Central memory CD4-positive, alpha-beta T cell (primary cell): ENCODE measurements around the gene RREB1.

Experiments used
- DNase-seq: peaks from one replicate; pipeline ENCODE4 v3.0.0; 2022

The RREB1 gene

DNA sequence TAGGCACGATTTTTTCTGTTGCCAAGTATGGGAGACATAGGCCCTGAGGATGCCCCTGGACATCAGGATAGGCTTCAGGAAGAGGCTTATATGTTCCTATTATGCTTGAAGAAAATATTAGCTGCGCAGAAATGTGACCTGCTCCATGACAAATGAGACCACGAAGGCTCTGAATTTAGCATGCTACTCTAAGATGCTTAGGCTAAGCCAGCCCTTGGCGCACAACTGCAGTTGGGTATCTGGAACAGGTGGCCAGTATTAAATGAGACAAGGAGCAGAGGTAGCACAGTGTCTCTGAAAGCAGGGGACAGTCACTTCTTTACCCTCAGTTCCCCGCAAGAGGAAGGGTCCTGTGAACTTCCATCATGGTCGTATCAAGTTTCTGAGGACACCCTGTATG is 90.0 kb downstream of the RREB1 start:
- no peak for DNase-seq

DNA sequence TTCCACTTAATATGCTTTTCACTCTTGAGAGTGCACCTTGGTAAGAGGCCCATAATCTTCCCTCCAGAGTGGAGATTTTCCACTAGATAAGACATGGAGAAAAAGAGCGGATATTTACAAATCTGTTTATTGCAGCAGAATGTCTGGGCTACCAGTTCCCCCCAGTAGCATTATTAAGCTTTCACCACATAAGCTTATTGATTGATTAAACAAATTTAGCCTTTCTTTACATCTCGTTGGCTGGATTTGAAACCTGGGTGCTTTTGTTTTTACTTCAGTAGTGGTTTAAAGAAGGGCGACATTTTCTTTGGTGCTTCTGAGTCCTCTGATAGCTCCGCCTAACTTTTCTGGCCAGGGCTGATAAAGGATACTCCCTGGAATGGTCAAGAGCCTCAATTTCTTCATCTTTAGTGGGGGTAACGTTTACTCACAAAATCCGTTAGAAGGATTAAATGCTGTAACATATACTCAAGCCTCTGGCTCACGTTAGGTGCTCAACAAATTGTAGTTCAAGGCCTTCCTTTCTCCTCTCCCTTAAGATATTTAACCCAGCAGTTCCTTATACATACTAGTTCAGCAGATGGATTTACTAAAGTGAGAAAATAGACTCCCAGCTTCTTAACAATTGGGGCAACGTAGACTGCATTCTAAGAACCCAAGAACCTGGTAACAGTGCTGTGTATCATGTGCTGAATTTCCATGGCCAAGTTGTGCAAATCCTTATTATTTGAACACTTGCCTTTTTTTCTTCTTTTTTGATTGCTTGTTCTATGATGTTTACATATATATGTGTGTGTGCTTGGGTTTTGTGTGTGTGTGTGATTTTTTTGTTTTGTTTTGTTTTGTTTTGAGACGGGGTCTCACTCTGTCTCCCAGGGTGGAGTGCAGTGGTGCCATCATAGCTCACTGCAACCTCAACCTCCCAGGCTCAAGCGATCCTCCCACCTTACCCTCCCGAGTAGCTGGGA is 91.4 kb downstream of the RREB1 start:
- DNase-seq: no peak

DNA sequence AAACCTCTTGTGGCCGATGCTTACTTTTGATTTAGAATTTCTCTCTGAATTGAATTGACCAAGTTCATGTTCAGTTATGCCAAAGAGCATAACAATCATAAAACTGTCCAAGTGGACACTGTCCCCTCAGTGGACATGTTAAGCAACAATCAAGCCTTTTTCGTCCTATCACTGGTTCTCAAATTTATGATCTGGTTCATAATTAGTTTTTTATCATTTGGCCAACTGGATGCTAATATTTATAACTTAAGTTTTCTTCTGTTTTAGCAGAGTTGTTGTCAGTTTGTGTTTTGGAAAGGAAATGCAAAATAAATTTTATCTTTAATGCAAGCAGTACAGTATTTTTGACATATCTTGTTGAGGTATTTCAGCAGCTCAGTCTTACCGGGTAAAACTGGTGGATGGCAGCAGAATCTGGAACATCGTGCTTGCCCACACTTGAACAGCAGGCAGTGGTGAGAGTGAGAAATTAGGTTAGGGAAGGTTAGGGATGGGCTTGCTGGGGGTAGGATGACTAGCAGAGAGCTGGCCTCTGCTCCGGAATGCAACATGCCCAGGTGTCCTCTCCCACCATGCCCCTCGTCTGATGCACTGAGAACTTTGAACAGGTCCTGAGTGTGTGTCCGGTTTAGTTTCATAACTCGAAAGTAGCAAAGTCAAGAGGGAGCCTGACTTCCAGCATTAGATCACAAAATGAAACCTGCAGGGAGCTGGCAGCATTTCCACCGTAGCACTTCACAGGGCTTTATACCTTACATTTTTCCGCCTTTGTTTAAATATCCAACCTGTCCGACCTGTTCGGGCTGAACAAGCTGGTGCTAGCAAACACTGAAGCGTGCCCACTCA is 93.1 kb downstream of the RREB1 start:
- DNase-seq: no peak

DNA sequence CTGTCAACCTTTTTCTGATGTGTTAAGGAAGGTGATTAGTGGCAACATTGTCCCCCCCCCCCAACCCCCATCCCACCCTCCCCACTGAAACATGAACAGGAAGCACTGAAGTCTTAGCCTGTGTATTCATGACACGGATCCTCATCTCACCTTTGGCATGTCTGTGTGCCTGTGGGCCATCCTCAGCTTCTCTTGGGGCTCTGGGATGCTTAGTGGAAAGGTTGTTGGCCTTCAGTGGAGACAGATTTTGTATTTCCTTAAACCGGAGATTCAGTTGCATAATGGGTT is 93.6 kb downstream of the RREB1 start:
- DNase-seq: no peak

DNA sequence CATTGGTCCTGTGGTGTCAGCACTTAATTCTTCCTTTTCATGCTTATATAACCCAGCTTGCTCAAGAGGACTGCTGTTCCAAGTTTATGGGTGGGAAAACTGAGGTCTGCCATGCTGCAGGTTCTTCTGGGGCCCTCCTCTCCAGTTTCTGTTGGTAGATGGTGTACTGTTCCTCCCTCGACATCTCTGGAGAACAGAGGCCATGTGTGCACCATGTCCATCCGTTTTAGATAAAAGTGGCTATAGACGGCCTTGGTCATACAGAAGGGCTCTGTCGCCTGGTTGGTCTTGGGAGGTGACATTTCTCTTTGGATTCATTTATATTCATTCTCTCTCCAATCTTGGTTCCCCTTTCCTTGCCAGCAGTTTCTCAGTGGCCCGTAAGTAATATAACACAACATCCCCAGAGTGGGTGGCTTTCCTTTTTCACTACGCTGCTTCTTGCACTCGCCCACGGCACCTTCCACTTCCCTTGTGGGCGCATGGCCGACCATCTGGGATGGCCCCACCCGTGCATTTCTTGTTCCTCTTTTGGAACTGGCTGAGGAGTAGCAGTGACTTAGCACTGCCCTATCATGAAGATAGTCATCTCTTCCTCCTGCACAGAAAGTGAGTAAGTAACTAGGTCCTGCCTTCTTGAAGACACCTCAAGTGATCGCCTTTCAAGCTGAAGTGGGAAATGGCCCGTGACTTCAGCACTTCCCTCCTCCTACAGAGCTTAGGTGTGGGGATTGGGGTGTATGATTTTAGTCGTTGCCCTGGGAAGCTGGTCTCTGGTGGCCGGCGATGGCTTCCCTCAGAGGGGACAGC is 94.2 kb downstream of the RREB1 start:
- no peak for DNase-seq

DNA sequence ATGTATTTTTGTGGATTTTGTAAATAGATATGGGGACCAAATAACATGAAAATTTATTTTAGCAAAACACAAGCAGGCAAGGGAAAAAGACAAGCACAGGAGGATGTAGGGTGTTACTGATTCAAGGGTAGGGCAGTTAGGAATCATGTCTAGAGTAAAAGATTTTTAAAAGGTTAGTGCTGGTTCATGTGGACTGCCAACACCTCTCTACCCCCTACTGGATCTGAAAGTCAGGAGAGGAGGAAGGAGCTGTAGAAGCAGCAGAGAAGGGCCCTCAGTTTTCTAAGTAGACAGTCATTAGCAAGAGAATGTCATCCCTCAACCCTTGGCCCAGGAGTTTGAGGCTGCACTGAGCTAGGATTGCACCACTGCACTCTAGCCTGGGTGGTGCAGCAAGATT is 95.2 kb downstream of the RREB1 start:
- DNase-seq: no peak

DNA sequence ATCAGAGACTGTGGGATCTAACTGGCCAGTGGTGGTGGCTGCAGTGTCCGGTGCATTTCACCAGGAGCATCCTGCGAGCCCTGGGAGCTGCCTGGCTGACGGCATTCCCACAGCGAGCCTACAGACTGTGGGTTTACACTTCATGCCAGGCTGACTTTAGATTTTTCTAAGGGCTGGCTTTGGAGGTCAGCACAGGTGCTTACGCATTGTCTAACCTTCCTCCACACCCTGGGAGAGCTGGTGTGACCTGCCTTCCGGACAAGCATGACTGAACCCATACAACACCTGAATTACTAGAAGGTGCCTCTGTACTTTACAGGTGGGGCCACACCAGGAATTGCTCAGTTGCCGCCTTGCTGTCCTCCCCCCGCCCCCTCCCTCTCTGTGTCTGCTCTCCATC is 96.2 kb downstream of the RREB1 start:
- DNase-seq: no peak

DNA sequence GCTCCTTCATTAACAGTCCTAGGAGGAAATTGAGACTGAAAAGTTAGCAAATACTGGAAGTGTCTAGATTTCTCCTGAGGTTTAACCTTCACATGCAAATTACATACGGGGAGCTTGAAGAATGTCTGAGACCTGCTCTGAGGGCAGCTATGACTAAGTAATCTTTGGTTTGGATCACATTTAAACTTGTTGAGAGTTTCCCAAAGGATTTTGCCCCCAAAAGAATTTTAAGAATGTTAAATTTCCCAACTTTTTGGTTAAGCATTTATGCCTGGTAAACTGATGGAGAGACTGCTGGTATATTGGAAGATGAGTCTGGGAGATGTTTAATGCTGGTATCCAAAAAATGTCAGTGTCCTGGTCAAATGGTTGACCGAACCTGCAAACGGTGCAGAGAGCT is 97.0 kb downstream of the RREB1 start:
- no peak for DNase-seq

DNA sequence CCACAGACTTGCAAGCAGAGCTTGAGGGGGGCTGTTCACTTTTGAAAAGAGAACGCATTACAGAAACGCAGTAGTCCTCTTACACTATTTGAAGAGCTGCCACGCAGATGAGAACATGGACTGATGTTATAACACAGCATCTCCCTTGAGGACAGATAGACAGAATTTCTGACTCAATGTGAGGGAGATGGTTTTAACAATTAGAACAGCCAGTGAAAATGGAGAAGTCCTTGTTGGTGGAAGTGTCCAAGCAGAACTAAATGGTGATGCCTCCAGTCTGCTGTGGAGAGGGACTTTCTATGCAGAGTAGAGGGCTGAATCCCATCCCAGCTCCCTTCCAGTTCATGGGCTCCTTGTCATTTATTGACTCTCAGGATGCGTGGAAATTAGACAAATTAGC is 100.0 kb downstream of the RREB1 start:
- DNase-seq: no peak

DNA sequence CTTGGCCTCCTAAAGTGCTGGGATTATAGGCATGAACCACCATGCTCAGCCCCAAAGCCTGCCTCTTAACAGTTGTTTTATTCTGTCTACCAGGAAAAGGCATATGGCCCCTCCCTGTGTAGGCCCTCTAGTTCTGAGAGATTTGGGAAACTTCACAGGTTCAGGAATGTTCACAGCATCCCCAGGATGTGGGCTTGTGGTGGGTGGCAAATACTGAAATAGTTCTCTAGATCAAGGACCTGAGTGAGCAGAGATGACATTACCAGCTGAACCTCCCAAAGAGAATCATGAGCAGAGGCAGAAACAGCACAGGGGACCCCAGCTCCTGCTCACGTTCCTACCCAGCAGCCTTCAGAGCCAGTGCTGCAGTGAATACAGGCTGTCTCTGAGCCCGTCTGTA is 105.7 kb downstream of the RREB1 start:
- DNase-seq: no peak

DNA sequence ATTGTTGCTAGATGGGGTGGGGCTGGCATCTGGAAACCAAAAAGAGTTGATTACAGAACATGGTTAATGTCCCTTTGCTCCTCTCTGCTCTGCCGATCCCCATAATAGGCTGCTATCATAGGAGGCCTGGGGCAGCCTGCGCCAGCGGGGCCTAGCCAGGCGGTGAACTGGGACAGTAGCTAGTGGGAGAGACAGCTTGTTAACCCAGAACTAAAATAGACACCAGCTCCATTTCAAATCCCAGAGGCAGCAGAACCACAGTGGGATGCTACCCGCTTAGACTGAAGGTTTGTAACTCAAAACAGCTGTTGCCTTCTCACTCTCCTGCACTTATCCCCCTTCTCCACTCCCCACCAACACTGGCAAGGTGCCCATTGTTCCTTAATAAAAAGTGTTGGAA is 106.7 kb downstream of the RREB1 start:
- DNase-seq: no peak

DNA sequence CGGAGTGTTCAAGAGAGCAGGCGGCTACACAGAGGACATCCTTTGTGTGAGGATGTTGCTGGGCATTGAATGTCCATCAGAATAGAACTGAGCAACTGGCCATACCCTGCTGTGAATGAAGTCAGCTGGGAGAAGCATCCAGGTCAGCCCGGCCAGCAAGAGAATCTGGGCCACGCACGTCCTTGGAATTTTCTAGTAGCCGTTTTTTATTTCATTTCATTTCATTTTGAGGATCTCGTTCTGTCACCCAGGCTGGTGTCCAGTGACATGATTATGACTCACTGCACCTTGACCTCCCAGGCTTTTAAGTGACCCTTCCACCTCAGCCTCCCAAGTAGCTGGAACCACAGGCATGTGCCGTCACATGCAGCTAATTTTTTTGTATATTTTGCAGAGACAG is 107.4 kb downstream of the RREB1 start:
- DNase-seq: no peak

DNA sequence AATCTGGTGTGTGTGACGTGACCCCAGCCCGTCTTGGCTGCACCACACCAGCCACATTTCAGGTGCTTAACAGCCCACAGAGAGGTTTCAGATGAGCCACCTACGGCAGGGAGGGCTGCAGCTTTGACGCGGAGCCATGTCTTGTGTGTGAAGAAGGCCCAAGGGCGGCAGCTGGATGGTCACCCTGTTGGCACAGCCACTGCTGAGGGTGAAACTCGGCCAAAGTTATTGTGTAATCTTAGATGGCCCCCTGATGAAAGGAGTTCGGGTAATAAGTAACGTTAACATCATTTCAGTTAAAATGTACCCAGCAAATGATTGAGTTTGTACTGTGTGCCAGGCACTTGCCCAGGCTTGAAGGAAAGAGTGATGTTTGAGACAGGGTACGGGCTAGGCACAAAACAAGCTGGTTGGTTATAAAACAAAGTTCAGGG is 108.1 kb downstream of the RREB1 start:
- no peak for DNase-seq

DNA sequence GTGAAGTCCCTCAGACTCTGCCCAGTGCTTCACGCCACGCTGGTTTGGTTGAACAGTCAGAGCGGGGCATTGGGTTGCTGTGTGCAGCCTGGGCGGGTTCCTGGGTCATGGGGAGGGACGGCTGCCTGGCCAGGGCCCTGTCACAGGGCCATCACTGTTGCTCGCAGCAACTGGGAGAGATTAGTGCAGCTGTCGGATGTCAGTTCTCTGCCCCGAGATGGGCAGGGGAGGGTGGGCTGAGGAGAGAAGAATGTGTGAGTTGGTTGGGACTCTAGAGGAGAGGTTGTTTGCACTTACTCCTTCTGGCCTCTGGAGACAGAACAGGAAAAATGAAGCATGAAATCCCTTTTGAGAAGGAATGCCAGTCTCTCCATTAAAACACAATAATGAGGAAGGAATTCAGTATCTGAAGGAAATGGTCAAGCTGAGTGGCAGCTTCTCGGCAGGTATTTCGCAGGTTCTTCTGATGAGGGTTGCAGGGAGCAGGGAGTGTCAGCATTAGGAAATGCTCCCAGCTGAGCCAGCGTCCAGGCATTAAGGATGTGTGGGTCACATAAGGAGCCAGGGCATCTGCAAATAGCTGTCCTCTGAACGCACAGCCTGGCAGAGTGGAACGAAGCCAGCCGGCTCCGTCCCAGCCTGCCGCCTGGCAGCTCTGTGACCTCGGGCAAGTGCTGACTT is 109.3 kb downstream of the RREB1 start:
- no peak for DNase-seq

DNA sequence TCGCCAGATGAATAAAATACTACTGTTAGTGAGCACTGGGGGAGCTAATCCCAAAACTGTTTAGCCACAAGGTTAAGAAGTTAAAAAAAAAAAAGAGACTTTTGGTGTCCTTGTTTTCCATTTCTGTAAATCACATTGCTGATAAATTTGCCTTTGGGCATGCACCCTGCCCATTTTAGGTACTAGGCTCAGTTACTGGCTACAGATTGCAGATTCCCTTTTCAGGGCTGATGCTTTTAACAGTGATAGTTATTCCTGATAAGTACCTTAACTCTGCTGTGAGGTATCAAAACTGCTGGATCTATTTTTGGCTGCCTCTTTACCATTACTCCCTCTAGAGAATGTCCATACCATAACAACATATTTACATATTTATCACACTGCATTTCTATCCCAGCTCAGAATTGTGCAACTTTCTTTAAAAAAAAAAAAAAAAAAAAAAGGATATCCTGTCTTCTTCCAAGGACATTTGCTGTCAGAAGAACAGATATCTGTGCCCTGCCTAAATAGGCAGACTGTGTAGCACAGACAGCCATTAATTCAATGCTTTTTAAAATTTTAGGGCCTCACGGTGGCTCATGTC is 110.7 kb downstream of the RREB1 start:
- DNase-seq: no peak

DNA sequence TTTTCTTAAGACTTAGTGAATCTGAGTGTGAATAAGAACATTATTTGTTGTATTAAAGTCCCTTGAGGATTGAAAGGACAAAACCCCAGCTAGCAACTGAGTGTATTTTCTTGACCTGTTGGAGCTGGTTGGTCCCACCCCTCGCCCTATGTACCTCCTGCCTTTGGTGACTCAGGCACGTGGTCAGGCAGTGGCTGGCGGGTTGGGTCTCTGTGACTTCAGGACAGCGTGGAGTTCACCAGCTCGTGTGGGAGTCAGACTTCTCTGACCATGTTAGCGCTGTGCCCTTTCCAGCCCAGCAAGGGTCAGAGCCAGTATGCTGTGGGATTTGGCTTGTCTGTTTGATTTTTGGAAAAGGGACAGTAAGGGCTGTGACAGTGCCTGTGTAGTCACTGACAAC is 111.5 kb downstream of the RREB1 start:
- no peak for DNase-seq

DNA sequence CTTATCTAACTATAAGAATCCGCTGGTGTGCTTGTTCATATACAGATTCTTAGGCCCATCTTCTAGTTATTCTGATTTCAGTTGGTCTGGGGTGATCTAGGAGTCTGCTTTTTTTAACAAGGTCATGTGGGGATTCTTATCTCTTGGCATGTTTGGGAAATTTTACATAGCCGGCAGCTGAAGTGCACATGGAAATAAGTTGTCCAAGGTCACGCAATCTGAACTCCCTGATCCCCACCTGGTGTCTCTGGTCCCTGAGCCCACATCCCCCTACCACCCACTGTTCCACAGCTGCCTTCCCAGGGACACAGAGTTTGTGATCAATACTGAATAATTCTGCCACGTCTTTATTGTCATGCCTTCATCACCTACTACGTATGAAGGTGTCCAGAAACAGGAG is 114.4 kb downstream of the RREB1 start:
- no peak for DNase-seq

DNA sequence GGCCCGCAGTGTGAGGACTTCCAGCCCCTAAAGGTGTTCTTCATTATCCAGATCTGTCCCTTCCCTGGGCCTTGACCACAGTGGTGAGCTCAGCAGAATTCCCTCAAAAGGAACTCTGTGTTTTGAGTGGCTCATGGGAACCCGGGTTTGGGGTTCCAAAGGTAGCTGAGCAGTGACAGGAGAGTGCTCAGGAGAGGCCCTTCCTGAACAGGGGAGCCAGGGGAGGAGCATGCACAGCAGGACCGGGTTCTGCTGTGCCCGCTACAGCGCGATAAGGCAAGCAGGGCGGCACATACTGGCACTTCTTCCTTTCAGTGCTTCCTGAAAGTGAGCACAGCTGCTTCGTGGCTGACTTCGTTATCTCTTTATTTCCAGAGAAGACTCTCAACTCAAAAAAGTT is 117.0 kb downstream of the RREB1 start:
- DNase-seq: no peak

DNA sequence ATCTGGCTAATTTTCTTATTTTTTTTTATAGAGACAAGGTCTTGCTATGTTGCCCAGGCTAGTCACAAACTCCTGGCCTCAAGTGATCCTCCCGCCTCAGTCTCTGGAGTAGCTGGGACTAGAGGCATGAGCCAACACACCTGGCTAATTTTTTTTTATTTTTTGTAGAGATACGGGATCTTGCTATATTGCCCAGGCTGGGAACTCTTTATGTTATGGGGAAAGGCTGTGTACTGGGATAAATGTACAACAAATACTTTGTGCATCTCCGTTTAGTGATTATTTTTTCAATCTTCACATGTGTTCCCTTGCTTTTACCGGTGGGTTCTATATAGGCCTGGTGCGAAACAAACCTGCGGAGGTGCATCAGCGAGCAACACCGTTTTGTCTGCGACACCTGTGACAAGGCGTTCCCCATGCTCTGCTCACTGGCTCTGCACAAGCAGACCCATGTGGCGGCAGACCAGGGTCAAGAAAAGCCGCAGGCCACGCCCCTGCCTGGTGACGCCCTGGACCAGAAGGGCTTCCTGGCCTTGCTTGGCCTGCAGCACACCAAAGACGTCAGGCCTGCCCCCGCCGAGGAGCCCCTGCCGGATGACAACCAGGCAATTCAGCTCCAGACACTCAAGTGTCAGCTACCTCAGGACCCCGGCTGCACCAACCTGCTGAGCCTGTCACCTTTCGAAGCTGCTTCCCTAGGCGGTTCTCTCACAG is 121.1 kb downstream of the RREB1 start:
- no peak for DNase-seq

DNA sequence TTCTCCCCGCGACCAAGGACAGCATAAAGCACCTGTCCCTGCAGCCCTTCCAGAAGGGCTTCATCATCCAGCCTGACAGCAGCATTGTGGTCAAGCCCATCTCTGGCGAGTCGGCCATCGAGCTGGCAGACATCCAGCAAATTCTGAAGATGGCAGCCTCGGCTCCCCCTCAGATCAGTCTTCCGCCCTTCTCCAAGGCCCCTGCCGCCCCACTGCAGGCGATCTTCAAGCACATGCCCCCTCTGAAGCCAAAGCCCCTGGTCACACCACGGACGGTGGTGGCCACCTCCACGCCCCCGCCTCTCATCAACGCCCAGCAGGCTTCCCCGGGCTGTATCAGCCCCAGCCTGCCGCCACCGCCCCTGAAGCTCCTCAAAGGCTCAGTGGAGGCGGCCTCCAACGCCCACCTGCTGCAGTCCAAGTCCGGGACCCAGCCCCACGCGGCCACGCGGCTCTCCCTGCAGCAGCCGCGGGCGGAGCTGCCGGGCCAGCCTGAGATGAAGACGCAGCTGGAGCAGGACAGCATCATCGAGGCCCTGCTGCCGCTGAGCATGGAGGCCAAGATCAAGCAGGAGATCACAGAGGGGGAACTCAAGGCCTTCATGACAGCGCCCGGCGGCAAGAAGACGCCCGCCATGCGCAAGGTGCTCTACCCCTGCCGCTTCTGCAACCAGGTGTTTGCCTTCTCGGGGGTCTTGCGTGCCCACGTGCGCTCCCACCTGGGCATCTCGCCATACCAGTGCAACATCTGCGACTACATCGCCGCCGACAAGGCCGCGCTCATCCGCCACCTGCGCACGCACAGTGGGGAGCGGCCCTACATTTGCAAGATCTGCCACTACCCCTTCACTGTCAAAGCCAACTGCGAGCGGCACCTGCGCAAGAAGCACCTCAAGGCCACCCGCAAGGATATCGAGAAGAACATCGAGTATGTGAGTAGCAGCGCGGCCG is 121.9 kb downstream of the RREB1 start:
- no peak for DNase-seq

DNA sequence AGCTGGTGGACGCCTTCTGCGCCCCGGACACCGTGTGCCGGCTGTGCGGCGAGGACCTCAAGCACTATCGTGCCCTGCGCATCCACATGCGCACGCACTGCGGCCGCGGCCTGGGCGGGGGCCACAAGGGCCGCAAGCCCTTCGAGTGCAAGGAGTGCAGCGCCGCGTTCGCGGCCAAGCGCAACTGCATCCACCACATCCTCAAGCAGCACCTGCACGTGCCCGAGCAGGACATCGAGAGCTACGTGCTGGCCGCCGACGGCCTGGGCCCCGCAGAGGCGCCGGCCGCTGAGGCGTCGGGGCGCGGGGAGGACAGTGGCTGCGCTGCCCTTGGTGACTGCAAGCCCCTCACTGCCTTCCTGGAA is 122.5 kb downstream of the RREB1 start:
- no peak for DNase-seq
